Astrocyte (in vitro differentiated cells and primary cell): ENCODE results near the gene GDPD5.

Source experiments
- CTCF ChIP-seq: IDR thresholded peaks from 2 replicates; pipeline ENCODE4 v1.5.1; 2011; ENCODE audit warnings: low read depth, mild to moderate bottlenecking, inconsistent platforms, low read length, moderate library complexity; ENCODE audit not compliant: insufficient read depth
- EZH2 ChIP-seq: IDR thresholded peaks from 2 replicates; pipeline ENCODE4 v1.6.1; 2012; ENCODE audit warnings: mild to moderate bottlenecking, low read length, inconsistent platforms; ENCODE audit not compliant: insufficient read depth

- TF ChIP-seq CTCF = no peak
- no peak for TF ChIP-seq EZH2
These were observed 48.2 kb downstream of the GDPD5 start for GRCh38 chr11:75477614-75477935.
